ENCODE data around the gene NCOA5.
A peak's percentile ranks its signal among the peaks of the same experiment; 100 is the strongest.

The NCOA5 gene

DNA sequence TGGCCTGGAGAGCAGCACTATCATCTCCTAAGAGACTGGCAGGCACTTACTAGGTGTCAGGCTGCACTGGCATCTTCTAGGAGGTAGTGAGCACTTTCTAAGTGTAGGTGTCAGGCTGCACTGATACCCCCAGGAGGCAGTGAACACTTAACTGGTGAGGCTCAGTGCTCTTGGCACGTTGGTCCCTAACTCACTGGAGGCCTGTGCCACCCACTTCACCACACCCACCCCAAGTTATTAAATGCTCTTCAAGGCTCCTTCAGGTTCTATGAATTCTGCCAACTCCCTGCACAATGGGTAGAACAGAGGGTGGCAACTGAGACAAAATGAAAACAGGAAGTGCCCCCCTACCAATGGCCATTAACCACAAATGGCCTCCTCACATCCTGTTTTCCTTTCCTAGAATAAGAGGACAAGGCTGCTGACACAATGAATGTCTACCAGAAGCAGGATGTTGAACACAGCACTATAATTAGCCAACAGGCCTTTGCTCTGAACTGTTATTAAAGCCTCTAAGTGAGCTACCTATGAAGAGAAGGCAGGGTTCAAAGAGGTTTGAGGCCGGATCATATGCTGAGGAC lies 29.4 kb downstream of the NCOA5 start:
- H3K4me1 ChIP-seq (ENCODE audit: insufficient read depth, low read length), result peaks cover 5% of the 10 kb centered on the region
- no peak overlapping the region for H3K27ac ChIP-seq (ENCODE audit: low read depth, low read length)
- peaks cover 48% of the 10 kb centered on the region for H3K36me3 ChIP-seq (ENCODE audit: insufficient read depth, low read length)
- no peak overlapping the region for H3K9ac ChIP-seq (ENCODE audit: low read depth, low read length)
- peaks cover 47% of the 10 kb centered on the region for H3K27me3 ChIP-seq (ENCODE audit: insufficient read depth, low read length)
- 89% methylated on average over 2 of the region's 2 CpGs for WGBS
- no peaks in the 10 kb centered on the region for H3K9me3 ChIP-seq (ENCODE audit: insufficient read depth, low read depth, low read length)
- no peak overlapping the region for H3K4me3 ChIP-seq (ENCODE audit: low read length)

DNA sequence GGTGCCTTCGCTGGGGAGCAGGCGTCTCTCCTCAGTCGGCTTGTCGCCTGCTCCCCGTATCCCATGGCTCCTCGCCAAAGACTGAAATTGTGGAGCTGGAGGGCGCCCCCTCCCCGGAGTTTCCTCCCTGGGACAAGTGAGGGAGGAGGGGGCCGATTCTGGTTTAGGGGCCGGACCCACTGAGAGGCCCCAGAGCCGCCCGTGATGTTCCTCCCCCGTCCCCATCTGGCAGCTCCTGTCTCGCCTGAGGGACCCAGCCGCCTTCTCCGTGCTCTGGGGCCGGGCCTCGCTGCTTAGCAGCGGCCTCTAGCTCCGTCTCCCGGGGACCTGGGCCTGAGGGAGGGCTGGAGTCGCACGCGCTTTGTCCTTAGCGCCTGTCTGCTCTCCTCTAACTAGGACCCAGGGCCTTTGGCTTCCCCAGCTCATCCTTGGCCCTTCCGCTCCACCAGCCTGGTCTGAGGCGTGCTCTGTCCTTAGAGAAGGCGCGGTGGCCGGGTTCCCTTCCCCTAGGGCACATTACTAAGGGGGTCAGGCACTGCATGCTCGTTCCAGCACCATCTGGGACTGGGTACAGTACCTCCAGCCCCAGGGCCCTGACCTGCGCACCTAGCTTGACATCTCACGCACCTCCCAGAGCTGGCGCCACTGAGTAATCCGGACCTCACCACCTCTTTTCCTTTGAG lies 31.0 kb downstream of the NCOA5 start:
- no peak overlapping the region; the same call in 1 of the 2 replicates for H3K27ac ChIP-seq (ENCODE audit: low read depth, low read length)
- WGBS, result 11% methylated on average over 35 of the region's 35 CpGs
- H3K36me3 ChIP-seq (ENCODE audit: insufficient read depth, low read length), result peaks cover 32% of the 10 kb centered on the region

DNA sequence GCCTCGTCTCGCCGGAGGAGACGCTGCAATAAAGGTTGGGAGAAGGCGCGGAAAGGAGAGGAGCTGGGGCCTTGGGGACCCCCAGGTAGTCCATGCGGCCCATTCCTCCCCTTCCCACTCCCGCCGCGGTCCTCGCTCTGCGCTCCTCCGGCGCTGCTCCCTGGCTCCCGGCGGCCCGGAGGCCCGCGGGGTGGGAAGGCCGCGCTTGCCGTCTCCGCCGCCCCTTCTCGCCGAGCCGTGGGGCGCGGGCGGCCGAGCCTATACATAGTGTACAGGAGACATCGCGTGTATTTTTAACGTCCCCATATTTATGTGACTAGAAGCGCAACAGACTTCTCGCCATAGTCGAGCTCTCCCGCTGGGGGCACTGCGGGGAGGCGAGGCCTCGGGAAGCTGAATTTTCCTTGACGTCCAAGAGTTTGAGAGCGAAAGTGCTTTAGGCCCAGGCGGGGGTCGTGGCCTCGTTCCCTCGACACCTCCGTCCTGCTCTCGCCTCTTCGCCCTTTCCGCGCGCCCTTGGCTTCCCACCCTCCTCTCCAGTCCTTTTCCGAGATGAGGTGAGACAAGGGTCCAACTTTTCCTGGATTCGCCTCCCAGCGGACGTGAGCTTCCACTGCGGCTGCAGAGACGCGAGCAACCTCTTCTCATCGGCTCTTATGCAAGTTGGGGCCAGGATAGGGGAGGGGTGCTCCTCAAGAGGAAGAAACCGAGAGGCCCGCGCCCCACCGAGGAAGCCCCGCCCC lies 31.7 kb downstream of the NCOA5 start:
- H3K36me3 ChIP-seq (ENCODE audit: insufficient read depth, low read length), result peaks cover 25% of the 10 kb centered on the region
- peaks cover 66% of the 10 kb centered on the region for H3K27me3 ChIP-seq (ENCODE audit: insufficient read depth, low read length)
- 3% methylated on average over 66 of the region's 66 CpGs for WGBS
- no peak overlapping the region for H3K27ac ChIP-seq (ENCODE audit: low read depth, low read length)
- H3K9ac ChIP-seq (ENCODE audit: low read depth, low read length), result no peak overlapping the region
- peaks cover 5% of the 10 kb centered on the region for H3K4me1 ChIP-seq (ENCODE audit: insufficient read depth, low read length)
- H3K4me3 ChIP-seq (ENCODE audit: low read length), result peak overlapping the region; percentile 47
- no peaks in the 10 kb centered on the region for H3K9me3 ChIP-seq (ENCODE audit: insufficient read depth, low read depth, low read length)

More for the DNA sequence above, 31.0 kb downstream of the NCOA5 start:
- Histone ChIP-seq H3K4me3 (ENCODE audit: low read length) (peak overlapping the region; percentile 47), H3K9ac (ENCODE audit: low read depth, low read length) (no peak overlapping the region), H3K27me3 (ENCODE audit: insufficient read depth, low read length) (peaks cover 63% of the 10 kb centered on the region), H3K9me3 (ENCODE audit: insufficient read depth, low read depth, low read length) (no peaks in the 10 kb centered on the region), H3K4me1 (ENCODE audit: insufficient read depth, low read length) (peaks cover 5% of the 10 kb centered on the region)

DNA sequence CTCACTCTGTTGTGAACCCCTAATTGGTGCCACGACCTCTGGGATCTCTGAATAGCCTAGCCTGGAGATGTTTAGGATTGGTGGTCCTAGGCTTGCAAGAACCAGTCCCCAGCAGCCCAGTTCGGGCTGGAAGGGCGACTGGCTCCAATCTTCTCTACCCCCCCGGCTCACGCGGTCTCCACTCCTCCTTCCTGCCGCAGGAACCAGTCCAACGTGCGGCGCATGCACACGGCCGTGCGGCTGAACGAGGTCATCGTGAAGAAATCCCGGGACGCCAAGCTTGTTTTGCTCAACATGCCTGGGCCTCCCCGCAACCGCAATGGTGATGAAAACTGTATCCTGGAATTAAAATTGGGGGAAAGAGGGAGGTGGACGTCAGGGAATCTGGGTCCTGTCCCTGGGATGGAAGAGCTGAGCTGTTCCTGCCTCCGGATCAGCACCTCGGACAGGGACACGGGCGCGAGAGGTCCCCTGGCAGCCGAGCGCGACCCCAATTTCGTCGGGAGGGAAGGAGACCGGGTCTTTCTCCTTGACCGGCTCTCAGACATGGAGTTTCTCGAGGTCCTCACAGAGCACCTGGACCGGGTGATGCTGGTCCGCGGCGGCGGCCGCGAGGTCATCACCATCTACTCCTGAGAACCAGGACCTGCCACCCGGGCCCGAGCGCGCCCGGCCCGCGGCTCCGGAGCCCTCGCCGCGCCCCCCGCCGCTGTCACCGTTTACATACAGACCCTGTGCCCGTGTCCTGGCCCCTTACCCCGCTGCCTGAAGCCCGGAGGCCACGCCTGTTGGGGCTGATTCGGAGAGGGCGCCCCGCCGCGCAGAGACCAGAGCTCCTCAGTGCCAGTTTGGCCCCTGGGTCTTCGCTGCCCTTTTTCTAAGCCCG lies 32.5 kb downstream of the NCOA5 start:
- H3K27ac ChIP-seq (ENCODE audit: low read depth, low read length), result no peak overlapping the region
- H3K27me3 ChIP-seq (ENCODE audit: insufficient read depth, low read length), result peaks cover 66% of the 10 kb centered on the region
- H3K9ac ChIP-seq (ENCODE audit: low read depth, low read length), result no peak overlapping the region
- peaks cover 5% of the 10 kb centered on the region for H3K4me1 ChIP-seq (ENCODE audit: insufficient read depth, low read length)
- H3K36me3 ChIP-seq (ENCODE audit: insufficient read depth, low read length), result peaks cover 16% of the 10 kb centered on the region
- 18% methylated on average over 65 of the region's 65 CpGs for WGBS
- peak overlapping the region; percentile 47 for H3K4me3 ChIP-seq (ENCODE audit: low read length)
- no peaks in the 10 kb centered on the region for H3K9me3 ChIP-seq (ENCODE audit: insufficient read depth, low read depth, low read length)

DNA sequence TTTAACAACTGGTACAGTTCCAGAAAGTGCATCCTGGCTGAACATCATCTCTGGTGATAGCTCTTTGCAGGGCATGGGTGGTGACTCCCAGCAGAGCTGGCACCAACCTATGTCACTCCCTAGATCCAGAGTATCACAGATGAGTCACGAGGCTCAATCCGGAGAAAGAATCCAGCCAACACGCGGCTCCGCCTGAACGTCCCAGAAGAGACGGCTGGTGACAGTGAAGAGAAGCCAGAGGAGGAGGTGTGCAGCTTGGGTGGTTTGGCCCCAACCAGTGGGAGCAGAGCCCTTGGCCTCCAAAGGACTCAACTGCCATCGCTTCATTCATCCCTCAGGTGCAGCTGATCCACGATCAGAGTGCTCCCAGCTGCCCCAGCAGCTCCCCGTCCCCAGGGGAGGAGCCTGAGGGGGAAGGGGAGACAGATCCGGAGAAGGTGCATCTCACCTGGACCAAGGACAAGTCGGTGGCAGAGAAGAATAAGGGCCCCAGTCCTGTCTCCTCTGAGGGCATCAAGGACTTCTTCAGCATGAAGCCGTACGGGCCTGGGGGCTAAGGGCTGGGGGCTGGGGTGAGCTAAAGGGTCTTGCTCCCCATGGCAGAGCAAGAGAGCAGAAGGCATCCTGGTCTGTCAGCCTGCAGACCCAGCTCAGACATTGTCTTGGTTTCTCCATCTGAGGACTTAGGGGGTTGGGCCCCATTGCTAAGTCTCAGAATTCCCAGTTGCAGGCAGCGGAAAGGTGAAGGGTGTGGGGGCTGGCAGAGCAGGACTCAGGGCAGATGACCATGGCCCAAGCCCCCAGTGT lies 33.5 kb downstream of the NCOA5 start:
- peaks cover 5% of the 10 kb centered on the region for H3K4me1 ChIP-seq (ENCODE audit: insufficient read depth, low read length)
- peaks cover 66% of the 10 kb centered on the region for H3K27me3 ChIP-seq (ENCODE audit: insufficient read depth, low read length)
- no peak overlapping the region for H3K9ac ChIP-seq (ENCODE audit: low read depth, low read length)
- H3K9me3 ChIP-seq (ENCODE audit: insufficient read depth, low read depth, low read length), result no peaks in the 10 kb centered on the region
- peaks cover 7% of the 10 kb centered on the region for H3K36me3 ChIP-seq (ENCODE audit: insufficient read depth, low read length)
- no peak overlapping the region for H3K4me3 ChIP-seq (ENCODE audit: low read length)
- H3K27ac ChIP-seq (ENCODE audit: low read depth, low read length), result no peak overlapping the region
- WGBS, result 74% methylated on average over 15 of the region's 15 CpGs

DNA sequence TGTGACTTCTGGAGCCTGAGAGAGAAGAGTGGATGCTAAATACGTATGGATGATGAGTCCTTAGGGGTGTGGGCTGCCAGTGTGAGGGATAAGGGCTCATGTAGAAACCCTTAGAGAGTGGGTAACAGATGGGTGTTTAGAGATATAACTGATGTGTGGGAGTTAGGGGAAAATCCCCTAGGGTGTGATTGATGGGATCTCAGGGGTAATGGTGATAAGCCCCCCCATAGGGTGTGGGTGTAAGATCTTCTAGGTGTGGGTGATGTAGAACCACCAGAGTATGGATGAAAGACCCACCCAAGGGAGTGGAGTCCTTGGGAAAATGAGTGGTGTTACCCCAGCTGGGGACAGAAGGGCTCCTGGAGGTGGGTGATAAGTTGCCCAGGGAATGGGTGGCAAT lies 34.5 kb downstream of the NCOA5 start:
- H3K4me1 ChIP-seq (ENCODE audit: insufficient read depth, low read length), result peaks cover 5% of the 10 kb centered on the region
- no peaks in the 10 kb centered on the region for H3K9me3 ChIP-seq (ENCODE audit: insufficient read depth, low read depth, low read length)
- no peak overlapping the region for H3K9ac ChIP-seq (ENCODE audit: low read depth, low read length)
- H3K36me3 ChIP-seq (ENCODE audit: insufficient read depth, low read length), result no peaks in the 10 kb centered on the region
- H3K27ac ChIP-seq (ENCODE audit: low read depth, low read length), result no peak overlapping the region
- 42% methylated on average over 1 of the region's 1 CpG for WGBS
- peaks cover 66% of the 10 kb centered on the region for H3K27me3 ChIP-seq (ENCODE audit: insufficient read depth, low read length)
- H3K4me3 ChIP-seq (ENCODE audit: low read length), result no peak overlapping the region

DNA sequence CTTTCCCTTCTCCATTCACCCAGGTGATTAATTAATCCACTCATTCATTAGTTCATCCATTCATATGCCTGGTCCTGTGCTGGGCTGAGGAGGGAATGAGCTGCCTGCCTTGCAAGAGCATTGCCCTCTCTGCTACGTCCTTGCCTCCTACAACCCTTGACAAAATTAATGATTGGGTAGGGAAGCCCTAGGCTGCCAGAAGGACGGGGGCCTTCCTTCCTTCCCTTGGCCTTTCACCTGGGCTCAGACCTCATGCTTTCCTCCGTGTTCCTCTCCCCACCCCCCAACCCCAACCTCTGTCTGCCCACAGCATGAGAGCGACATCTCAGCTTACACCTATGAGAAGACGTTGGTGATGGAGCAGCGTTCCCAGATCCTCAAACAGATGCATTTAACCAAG lies 35.2 kb downstream of the NCOA5 start:
- H3K4me3 ChIP-seq (ENCODE audit: low read length), result no peak overlapping the region
- H3K36me3 ChIP-seq (ENCODE audit: insufficient read depth, low read length), result no peaks in the 10 kb centered on the region
- 49% methylated on average over 6 of the region's 6 CpGs for WGBS

DNA sequence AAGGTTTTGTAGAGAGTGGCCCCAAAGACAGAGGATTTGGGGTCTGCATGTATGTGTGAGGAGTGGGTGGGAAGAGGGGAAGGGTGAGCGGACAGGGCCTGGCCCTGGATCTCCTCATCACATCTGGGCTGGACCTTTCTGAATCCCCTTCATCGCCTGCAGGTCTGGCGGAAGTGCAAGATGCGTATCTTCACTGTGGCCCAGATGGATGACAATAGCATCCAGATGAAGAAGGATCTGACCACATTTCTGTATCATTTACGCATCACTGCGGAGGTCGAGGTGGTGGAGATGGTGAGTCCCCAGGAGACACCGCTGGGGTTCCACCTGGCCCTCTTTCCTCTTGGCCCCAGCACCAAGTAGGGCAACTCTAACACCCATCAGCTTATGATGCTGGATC lies 36.3 kb downstream of the NCOA5 start:
- Histone ChIP-seq H3K4me3 (ENCODE audit: low read length) (no peak overlapping the region), H3K27ac (ENCODE audit: low read depth, low read length) (no peak overlapping the region), H3K9me3 (ENCODE audit: insufficient read depth, low read depth, low read length) (no peaks in the 10 kb centered on the region), H3K4me1 (ENCODE audit: insufficient read depth, low read length) (no peaks in the 10 kb centered on the region), H3K36me3 (ENCODE audit: insufficient read depth, low read length) (no peaks in the 10 kb centered on the region), H3K27me3 (ENCODE audit: insufficient read depth, low read length) (peaks cover 50% of the 10 kb centered on the region), H3K9ac (ENCODE audit: low read depth, low read length) (no peak overlapping the region)
- 92% methylated on average over 8 of the region's 8 CpGs for WGBS

More for the DNA sequence above, 35.2 kb downstream of the NCOA5 start:
- no peak overlapping the region for H3K27ac ChIP-seq (ENCODE audit: low read depth, low read length)
- H3K9ac ChIP-seq (ENCODE audit: low read depth, low read length), result no peak overlapping the region
- H3K9me3 ChIP-seq (ENCODE audit: insufficient read depth, low read depth, low read length), result no peaks in the 10 kb centered on the region
- H3K27me3 ChIP-seq (ENCODE audit: insufficient read depth, low read length), result peaks cover 62% of the 10 kb centered on the region
- peaks cover 3% of the 10 kb centered on the region for H3K4me1 ChIP-seq (ENCODE audit: insufficient read depth, low read length)

DNA sequence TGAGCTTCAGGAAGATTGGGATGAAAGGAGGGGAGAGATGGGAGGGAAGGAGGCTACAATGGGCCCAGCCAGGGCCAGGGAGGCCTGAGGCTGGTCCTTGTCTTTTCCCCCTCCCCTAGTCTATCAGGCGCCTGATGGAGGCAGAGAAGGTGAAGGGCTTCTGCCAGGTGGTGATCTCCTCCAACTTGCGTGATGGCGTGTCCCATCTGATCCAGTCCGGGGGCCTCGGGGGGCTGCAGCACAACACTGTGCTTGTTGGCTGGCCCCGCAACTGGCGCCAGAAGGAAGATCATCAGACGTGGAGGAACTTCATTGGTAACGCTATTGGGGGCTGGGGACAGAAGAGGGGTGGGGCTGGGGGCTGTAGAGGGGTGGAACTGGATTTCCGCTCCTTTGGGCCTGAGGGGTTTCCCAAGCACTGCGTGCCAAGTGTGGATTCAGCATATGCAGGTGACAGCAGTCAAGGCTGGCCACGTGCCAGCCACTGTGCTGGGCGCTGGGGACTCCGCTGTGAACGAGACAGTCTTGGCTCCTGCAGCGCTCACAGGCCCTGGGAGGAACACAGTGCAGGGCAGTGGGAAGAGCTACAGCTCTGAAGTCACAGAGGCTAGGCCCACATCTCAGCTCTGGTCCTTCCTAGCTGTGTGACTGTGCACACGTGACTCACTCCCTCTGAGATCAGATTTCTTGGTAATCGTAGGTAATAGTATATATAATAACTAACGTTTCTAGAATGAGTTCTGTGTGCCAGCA lies 38.0 kb downstream of the NCOA5 start:
- no peaks in the 10 kb centered on the region for H3K9me3 ChIP-seq (ENCODE audit: insufficient read depth, low read depth, low read length)
- no peaks in the 10 kb centered on the region for H3K4me1 ChIP-seq (ENCODE audit: insufficient read depth, low read length)
- H3K9ac ChIP-seq (ENCODE audit: low read depth, low read length), result no peak overlapping the region
- H3K27ac ChIP-seq (ENCODE audit: low read depth, low read length), result no peak overlapping the region
- H3K27me3 ChIP-seq (ENCODE audit: insufficient read depth, low read length), result peaks cover 33% of the 10 kb centered on the region
- no peaks in the 10 kb centered on the region for H3K36me3 ChIP-seq (ENCODE audit: insufficient read depth, low read length)
- no peak overlapping the region for H3K4me3 ChIP-seq (ENCODE audit: low read length)
- WGBS, result 82% methylated on average over 19 of the region's 19 CpGs

DNA sequence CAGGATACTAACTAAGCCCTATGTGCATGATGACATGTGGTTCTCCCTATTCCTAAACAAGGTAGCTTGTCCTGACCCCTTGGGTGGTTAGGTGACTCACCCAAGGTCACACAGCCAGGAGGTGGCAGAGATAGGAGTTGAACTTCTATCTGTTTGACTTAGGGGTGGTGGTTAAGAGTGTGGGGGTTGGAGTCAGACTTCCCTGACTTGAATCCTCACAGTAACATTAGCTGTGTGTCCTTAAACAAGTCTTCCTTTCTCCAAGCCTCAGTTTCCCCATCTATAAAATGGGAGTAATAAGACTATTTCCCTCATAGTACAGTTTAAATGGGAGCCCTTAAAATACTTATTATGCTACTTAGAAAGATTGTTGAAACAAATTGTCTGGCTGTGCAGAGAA lies 38.9 kb downstream of the NCOA5 start:
- peaks cover 25% of the 10 kb centered on the region for H3K27me3 ChIP-seq (ENCODE audit: insufficient read depth, low read length)
- H3K9me3 ChIP-seq (ENCODE audit: insufficient read depth, low read depth, low read length), result no peaks in the 10 kb centered on the region
- no peak overlapping the region for H3K9ac ChIP-seq (ENCODE audit: low read depth, low read length)
- no peak overlapping the region for H3K27ac ChIP-seq (ENCODE audit: low read depth, low read length)
- H3K4me1 ChIP-seq (ENCODE audit: insufficient read depth, low read length), result no peaks in the 10 kb centered on the region
- no peak overlapping the region for H3K4me3 ChIP-seq (ENCODE audit: low read length)
- no peaks in the 10 kb centered on the region for H3K36me3 ChIP-seq (ENCODE audit: insufficient read depth, low read length)

Measured in HUES64 (cell line).